PC-3 (cell line): Measurements from ENCODE around the gene CD180.

Experiments
- CTCF ChIP-seq: fragments of 300-600 bp; sonication (generic); conservative IDR thresholded peaks from 2 replicates; pipeline ENCODE4 v1.5.1; 2017; ENCODE audit warnings: antibody characterized with exemption, low read depth, mild to moderate bottlenecking, low read length
- EZH2 ChIP-seq: fragments of 300-600 bp; sonication (generic); IDR thresholded peaks from one replicate; pipeline ENCODE4 v1.6.1; 2017; ENCODE audit warnings: antibody characterized with exemption, mild to moderate bottlenecking, low read length; ENCODE audit not compliant: unreplicated experiment

- TF ChIP-seq EZH2 = no peak
- no peak for TF ChIP-seq CTCF
Observed at GRCh38 chr5:67179697-67180361, 16.8 kb downstream of the CD180 start.
